Neutrophil (primary cell): Measurements from ENCODE around the gene ARMC12.
"Not testable (repeated sequence)": the region's sequence is repeated elsewhere in the genome, so short reads cannot be mapped to it uniquely, and the experiment has no call there.

Source experiments
- H3K27ac ChIP-seq: fragments of 200-600 bp; sonication (generic); 2 replicates; pipeline ENCODE4 v1.5.1; 2016; ENCODE audit warnings: mild to moderate bottlenecking, moderate library complexity
- H3K27me3 ChIP-seq: fragments of 200-600 bp; sonication (generic); 2 replicates; pipeline ENCODE4 v1.6.0; 2016; ENCODE audit warnings: mild to moderate bottlenecking
- H3K36me3 ChIP-seq: fragments of 200-600 bp; sonication (generic); 2 replicates; pipeline ENCODE4 v1.5.1; 2017
- H3K4me1 ChIP-seq, 2 experiments: fragments of 200-600 bp in 1 of 2; sonication (generic) in 1 of 2; 1 replicate in 1 of 2; 2 replicates in 1 of 2; pipeline versions ENCODE4 v1.5.1 to v1.6.1; 2013 to 2016; ENCODE audit warnings: low read depth in 1 of 2, low read length in 1 of 2, mild to moderate bottlenecking in 1 of 2, moderate library complexity in 1 of 2; ENCODE audit not compliant: control insufficient read depth in 1 of 2, insufficient read depth in 1 of 2
- H3K4me3 ChIP-seq, 2 experiments: fragments of 200-600 bp in 1 of 2; sonication (generic) in 1 of 2; 1 replicate in 1 of 2; 2 replicates in 1 of 2; pipeline ENCODE4 v1.5.1; 2013 to 2016; ENCODE audit warnings: low read depth in 1 of 2, low read length in 1 of 2, mild to moderate bottlenecking in 1 of 2, moderate library complexity in 1 of 2
- H3K9me3 ChIP-seq: fragments of 200-600 bp; sonication (generic); 2 replicates; pipeline ENCODE4 v1.5.1; 2016
- TF ChIP-seq, protein P1 (sequence below): fragments of 200-600 bp; sonication (generic); IDR thresholded peaks from 2 replicates; pipeline ENCODE4 v1.5.1; 2016; ENCODE audit warnings: antibody characterized with exemption

Gene ARMC12

DNA sequence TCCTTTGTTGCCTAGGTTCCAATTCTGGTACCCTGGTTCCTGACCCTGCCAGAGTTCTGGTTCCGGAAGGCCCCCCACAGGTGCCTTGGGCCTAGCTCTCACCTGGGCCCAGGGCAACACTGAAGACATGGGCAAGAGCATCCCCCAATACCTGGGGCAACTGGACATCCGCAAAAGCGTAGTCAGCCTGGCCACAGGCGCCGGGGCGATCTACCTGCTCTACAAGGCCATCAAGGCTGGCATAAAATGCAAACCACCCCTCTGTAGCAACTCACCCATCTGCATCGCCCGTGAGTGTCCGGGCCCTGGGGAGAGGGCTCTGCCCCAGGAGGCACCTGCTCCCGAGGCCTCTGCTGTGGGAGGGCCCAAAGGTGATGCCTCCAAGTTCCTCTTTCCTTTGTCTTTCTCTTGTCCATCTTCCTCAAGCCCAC is at the start of gene ARMC12:
TSS of gene ARMC12 (plus strand) at position 51 of the 431 bp plus-strand sequence. CDS start at position 128, 77 bp downstream.
- Histone ChIP-seq H3K9me3 (no peaks in the 10 kb centered on the region), H3K36me3 (no peaks in the 10 kb centered on the region), H3K27me3 (no peaks in the 10 kb centered on the region), H3K4me3 (no peak within 1 kb of the TSS), H3K27ac (peak within 1 kb of the TSS; percentile 0), H3K4me1 (peaks cover 39 to 46% of the 10 kb centered on the region in 2 experiments)
- TF ChIP-seq, protein P1, sequence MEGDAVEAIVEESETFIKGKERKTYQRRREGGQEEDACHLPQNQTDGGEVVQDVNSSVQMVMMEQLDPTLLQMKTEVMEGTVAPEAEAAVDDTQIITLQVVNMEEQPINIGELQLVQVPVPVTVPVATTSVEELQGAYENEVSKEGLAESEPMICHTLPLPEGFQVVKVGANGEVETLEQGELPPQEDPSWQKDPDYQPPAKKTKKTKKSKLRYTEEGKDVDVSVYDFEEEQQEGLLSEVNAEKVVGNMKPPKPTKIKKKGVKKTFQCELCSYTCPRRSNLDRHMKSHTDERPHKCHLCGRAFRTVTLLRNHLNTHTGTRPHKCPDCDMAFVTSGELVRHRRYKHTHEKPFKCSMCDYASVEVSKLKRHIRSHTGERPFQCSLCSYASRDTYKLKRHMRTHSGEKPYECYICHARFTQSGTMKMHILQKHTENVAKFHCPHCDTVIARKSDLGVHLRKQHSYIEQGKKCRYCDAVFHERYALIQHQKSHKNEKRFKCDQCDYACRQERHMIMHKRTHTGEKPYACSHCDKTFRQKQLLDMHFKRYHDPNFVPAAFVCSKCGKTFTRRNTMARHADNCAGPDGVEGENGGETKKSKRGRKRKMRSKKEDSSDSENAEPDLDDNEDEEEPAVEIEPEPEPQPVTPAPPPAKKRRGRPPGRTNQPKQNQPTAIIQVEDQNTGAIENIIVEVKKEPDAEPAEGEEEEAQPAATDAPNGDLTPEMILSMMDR = no peak

DNA sequence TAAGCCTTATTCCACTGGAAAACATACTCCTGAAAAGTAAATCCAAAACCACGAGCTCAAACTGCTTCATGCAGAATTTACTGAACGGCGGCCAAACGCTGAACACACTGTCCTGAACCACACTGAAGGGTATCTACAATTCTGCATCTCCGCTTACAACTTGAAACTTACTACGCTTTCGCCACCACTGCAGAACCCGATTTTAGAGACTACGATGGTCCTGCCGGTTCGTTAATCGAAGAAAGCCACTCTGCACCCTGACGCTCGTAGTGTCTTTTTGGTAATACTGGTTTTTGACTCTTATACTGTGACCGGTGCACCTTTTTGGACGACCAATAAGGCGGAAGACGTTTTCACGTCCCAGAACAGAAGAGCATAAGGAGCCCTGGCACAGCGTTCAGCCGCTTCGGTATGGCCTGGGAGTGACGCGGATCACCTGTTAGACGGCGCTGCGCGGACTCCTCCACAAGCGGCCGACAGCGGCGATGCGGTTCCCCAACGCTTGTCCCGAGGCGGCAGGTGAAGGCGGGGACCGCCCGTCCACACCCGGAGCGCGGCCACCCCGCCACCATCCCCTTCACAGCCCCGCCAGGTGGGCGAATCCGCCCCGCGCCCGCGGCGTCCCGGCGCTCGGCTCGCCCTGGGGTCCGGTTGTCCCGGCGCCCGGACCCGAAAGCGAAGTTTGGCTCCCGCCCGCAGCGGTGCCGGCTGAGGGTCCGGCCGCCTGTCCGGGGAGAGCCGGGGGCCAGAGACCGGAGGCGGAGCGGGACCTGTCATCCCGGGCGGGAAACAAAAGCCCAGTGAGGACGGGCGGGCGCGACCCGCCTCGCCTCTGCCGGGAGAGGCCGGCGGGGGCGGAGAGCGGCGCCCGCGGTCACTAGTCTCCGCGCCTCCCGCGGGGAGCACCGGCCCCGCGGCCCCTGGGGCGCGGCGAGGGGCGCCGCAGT is 48.9 kb upstream of the ARMC12 start:
- peak overlapping the region; percentile 85 to 98 for H3K4me3 ChIP-seq
- TF ChIP-seq, protein P1 = peak; percentile 13
- H3K9me3 ChIP-seq = no peaks in the 10 kb centered on the region
- H3K36me3 ChIP-seq = peaks cover 4% of the 10 kb centered on the region
- H3K4me1 ChIP-seq = peaks cover 41 to 43% of the 10 kb centered on the region in 2 experiments
- peak overlapping the region; percentile 74 for H3K27ac ChIP-seq
- no peaks in the 10 kb centered on the region for H3K27me3 ChIP-seq

DNA sequence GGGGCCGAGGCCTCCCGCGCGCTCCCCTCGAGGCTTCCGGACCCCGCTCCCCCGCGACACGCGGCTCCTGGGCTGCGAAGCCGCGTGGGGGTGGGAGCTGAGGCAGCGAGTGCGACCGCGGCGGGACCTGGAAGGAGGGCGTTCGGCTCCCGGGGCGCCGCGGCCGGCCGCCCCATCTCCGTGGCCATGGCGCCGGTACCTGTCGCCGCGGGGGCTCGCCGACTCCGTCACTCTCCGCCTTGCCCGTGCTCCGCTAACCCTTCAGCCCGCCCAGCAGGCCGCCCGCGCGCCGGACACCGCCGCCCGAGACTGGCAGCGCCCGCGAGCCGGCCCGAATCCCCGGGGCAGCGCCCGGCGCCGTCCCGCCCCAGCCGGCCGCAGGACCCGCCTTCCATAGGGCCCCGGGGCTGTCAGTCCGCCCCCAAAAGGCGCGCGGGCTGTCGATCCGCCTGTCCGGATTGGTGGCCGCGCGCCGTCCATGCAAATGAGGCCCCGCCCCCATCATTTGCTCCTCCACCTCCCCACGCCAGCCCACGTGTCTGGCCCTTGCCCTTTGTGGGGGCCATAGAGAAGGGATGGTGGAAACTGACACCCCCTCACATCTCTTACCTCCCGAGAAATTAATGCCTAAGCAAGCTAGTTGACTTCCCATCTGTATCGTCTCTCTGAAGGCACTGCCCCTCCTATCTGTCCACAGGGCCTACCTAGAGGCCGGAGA is 48.1 kb upstream of the ARMC12 start, which contains the start of gene FKBP5:
TSS of gene FKBP5 (minus strand) at position 311 of the 718 bp plus-strand sequence. CDS start 46,091 bp downstream, outside the sequence.
- H3K4me3 ChIP-seq = peak within 1 kb of the TSS; percentile 85 to 98
- H3K9me3 ChIP-seq = no peaks in the 10 kb centered on the region
- H3K27me3 ChIP-seq = no peaks in the 10 kb centered on the region
- TF ChIP-seq, protein P1 = peak; percentile 6
- H3K27ac ChIP-seq = peak within 1 kb of the TSS; percentile 74
- peaks cover 42 to 43% of the 10 kb centered on the region in 2 experiments for H3K4me1 ChIP-seq
- H3K36me3 ChIP-seq = peaks cover 2% of the 10 kb centered on the region

GRCh38 chr6:35690006-35690405 is 46.8 kb upstream of the ARMC12 start:
- H3K36me3 ChIP-seq, H3K4me3 ChIP-seq, H3K27ac ChIP-seq, H3K27me3 ChIP-seq, H3K9me3 ChIP-seq: not testable (repeated sequence)
- peaks cover 42 to 43% of the 10 kb centered on the region in 2 experiments for H3K4me1 ChIP-seq

DNA sequence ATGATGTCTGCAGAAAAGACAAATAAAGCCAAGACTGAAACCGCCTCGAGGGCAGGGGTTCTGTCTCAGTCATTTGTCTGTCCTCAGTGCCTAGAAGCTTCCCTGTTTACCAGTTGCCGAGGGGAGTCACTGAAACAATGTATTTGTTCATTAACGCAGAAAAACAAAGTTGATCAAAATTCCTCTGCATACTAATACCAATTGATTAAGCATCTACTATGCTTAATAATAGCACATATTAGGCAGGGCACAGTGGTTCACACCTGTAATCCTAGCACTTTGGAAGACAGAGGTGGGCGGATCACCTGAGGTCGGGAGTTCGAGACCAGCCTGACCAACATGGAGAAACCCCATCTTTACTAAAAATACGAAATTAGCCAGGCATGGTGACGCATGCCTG is 46.3 kb upstream of the ARMC12 start:
- peaks cover 42 to 43% of the 10 kb centered on the region in 2 experiments for H3K4me1 ChIP-seq
- H3K27ac ChIP-seq = no peak overlapping the region
- TF ChIP-seq, protein P1 = no peak
- H3K36me3 ChIP-seq = no peaks in the 10 kb centered on the region
- H3K9me3 ChIP-seq = no peaks in the 10 kb centered on the region
- H3K4me3 ChIP-seq = no peak overlapping the region
- H3K27me3 ChIP-seq = no peaks in the 10 kb centered on the region
